Measurements from ENCODE around the gene CRYBA2. TPM values are rescaled to one million over a fixed set of nuclear protein-coding genes. Genes with fewer than 3 reads are reported as not detected.

Gene CRYBA2
- polyA plus RNA-seq, 1 donor from 2014 or later, result not detected

GRCh38 chr2:218997731-218998130 is 4.5 kb upstream of the CRYBA2 start:
- H3K79me2 ChIP-seq (replicated peaks; ENCODE audit: insufficient read depth, low read length), result no peaks in the 10 kb centered on the region
- no peaks in the 10 kb centered on the region for H4K20me1 ChIP-seq (ENCODE audit: insufficient read depth)
- no peak overlapping the region for H3K27ac ChIP-seq (ENCODE audit: low read length)
- no peak overlapping the region for H3K9ac ChIP-seq (ENCODE audit: low read length)
- H3K4me2 ChIP-seq (ENCODE audit: low read length), result no peak overlapping the region
- no peaks in the 10 kb centered on the region for H3K9me3 ChIP-seq (ENCODE audit: low read length)
- H3F3A ChIP-seq (ENCODE audit: insufficient read depth, low read length, poor library complexity, severe bottlenecking), result no peaks in the 10 kb centered on the region
- no peaks in the 10 kb centered on the region for H3K9me2 ChIP-seq (ENCODE audit: insufficient read depth, low read length)
- peaks cover 98% of the 10 kb centered on the region for H3K27me3 ChIP-seq (ENCODE audit: insufficient read depth, low read depth, low read length)
- no peak overlapping the region for H3K4me3 ChIP-seq (ENCODE audit: low read length)
- H2AFZ ChIP-seq (ENCODE audit: low read depth, low read length), result no peak overlapping the region
- no peaks in the 10 kb centered on the region for H3K36me3 ChIP-seq (ENCODE audit: insufficient read depth, low read length)
- TF ChIP-seq, protein P1, sequence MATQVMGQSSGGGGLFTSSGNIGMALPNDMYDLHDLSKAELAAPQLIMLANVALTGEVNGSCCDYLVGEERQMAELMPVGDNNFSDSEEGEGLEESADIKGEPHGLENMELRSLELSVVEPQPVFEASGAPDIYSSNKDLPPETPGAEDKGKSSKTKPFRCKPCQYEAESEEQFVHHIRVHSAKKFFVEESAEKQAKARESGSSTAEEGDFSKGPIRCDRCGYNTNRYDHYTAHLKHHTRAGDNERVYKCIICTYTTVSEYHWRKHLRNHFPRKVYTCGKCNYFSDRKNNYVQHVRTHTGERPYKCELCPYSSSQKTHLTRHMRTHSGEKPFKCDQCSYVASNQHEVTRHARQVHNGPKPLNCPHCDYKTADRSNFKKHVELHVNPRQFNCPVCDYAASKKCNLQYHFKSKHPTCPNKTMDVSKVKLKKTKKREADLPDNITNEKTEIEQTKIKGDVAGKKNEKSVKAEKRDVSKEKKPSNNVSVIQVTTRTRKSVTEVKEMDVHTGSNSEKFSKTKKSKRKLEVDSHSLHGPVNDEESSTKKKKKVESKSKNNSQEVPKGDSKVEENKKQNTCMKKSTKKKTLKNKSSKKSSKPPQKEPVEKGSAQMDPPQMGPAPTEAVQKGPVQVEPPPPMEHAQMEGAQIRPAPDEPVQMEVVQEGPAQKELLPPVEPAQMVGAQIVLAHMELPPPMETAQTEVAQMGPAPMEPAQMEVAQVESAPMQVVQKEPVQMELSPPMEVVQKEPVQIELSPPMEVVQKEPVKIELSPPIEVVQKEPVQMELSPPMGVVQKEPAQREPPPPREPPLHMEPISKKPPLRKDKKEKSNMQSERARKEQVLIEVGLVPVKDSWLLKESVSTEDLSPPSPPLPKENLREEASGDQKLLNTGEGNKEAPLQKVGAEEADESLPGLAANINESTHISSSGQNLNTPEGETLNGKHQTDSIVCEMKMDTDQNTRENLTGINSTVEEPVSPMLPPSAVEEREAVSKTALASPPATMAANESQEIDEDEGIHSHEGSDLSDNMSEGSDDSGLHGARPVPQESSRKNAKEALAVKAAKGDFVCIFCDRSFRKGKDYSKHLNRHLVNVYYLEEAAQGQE (IDR thresholded peaks at IDR 0.05; ENCODE audit: borderline replicate concordance), result no peak
- TF ChIP-seq TAF1 (IDR thresholded peaks at IDR 0.05; ENCODE audit: low read depth), result no peak
- no peak for TF ChIP-seq MXI1 (conservative IDR thresholded peaks at IDR 0.05; ENCODE audit: poor library complexity, severe bottlenecking)
- TF ChIP-seq RAD21 (conservative IDR thresholded peaks at IDR 0.05), result no peak
- no peak for TF ChIP-seq CTCF (IDR thresholded peaks at IDR 0.05; ENCODE audit: poor library complexity, severe bottlenecking)
- no peak for TF ChIP-seq SMC3 (conservative IDR thresholded peaks at IDR 0.05; ENCODE audit: poor library complexity)
- TF ChIP-seq POLR2AphosphoS5 (IDR thresholded peaks at IDR 0.05), result no peak
- no peak for TF ChIP-seq EZH2 (IDR thresholded peaks at IDR 0.05; ENCODE audit: borderline replicate concordance, insufficient read depth, low read length, poor library complexity, severe bottlenecking)
- no peak for TF ChIP-seq EP300 (conservative IDR thresholded peaks at IDR 0.05; ENCODE audit: poor library complexity, severe bottlenecking)

- H3K27ac ChIP-seq (ENCODE audit: low read length), result no peak overlapping the region
- H3K4me3 ChIP-seq (ENCODE audit: low read length), result no peak overlapping the region
- no peaks in the 10 kb centered on the region for H3K9me2 ChIP-seq (ENCODE audit: insufficient read depth, low read length)
- no peaks in the 10 kb centered on the region for H3K9me3 ChIP-seq (ENCODE audit: low read length)
- H3K27me3 ChIP-seq (ENCODE audit: insufficient read depth, low read depth, low read length), result peaks cover 98% of the 10 kb centered on the region
- no peaks in the 10 kb centered on the region for H3K79me2 ChIP-seq (replicated peaks; ENCODE audit: insufficient read depth, low read length)
- TF ChIP-seq MXI1 (conservative IDR thresholded peaks at IDR 0.05; ENCODE audit: poor library complexity, severe bottlenecking) (no peak), EZH2 (IDR thresholded peaks at IDR 0.05; ENCODE audit: borderline replicate concordance, insufficient read depth, low read length, poor library complexity, severe bottlenecking) (no peak), CTCF (IDR thresholded peaks at IDR 0.05; ENCODE audit: poor library complexity, severe bottlenecking) (no peak), RAD21 (conservative IDR thresholded peaks at IDR 0.05) (no peak)
- H4K20me1 ChIP-seq (ENCODE audit: insufficient read depth), result no peaks in the 10 kb centered on the region
- H3K9ac ChIP-seq (ENCODE audit: low read length), result no peak overlapping the region
- no peaks in the 10 kb centered on the region for H3F3A ChIP-seq (ENCODE audit: insufficient read depth, low read length, poor library complexity, severe bottlenecking)
- no peak overlapping the region for H2AFZ ChIP-seq (ENCODE audit: low read depth, low read length)
- H3K36me3 ChIP-seq (ENCODE audit: insufficient read depth, low read length), result no peaks in the 10 kb centered on the region
- no peak overlapping the region for H3K4me2 ChIP-seq (ENCODE audit: low read length)
Observed at GRCh38 chr2:218996937-218997336, 3.7 kb upstream of the CRYBA2 start.

Measured in neural cell (in vitro differentiated cells).